ENCODE measurements around the gene ZNF442. TPM values are rescaled to one million over a fixed set of nuclear protein-coding genes. Genes with fewer than 3 reads are reported as not detected.
"Not testable (repeated sequence)": the region's sequence is repeated elsewhere in the genome, so short reads cannot be mapped to it uniquely, and the experiment has no call there.

The ZNF442 gene
- total RNA-seq, 2 donors from 2014 or later = 2.3 to 2.6 TPM

- no peaks in the 10 kb centered on the region for H3K9me3 ChIP-seq
- TF ChIP-seq POLR2AphosphoS5 (IDR thresholded peaks at IDR 0.05) = no peak
- no peak for TF ChIP-seq CTCF (IDR thresholded peaks at IDR 0.05)
- no peak for TF ChIP-seq POLR2A (IDR thresholded peaks at IDR 0.05)
- no peak for DNase-seq (ENCODE audit: low spot score)
- H3K27ac ChIP-seq = no peak overlapping the region
- WGBS = 71% methylated on average over 2 of the region's 2 CpGs
- no peaks in the 10 kb centered on the region for H3K36me3 ChIP-seq
- no peaks in the 10 kb centered on the region for H3K27me3 ChIP-seq (replicated peaks; ENCODE audit: insufficient read depth)
- H3K4me3 ChIP-seq = no peak overlapping the region
- intact Hi-C loops (cut with DNase I) = no loop called here
- H3K4me1 ChIP-seq (replicated peaks) = no peaks in the 10 kb centered on the region
Observed at GRCh38 chr19:12380444-12380737, 14.9 kb upstream of the ZNF442 start.

GRCh38 chr19:12379732-12380443, 14.4 kb upstream of the ZNF442 start:
- whole genome bisulfite sequencing = 90% methylated on average over 5 of the region's 5 CpGs
- DNase-seq (ENCODE audit: low spot score) = no peak
- H3K4me1 ChIP-seq (replicated peaks) = no peaks in the 10 kb centered on the region
- H3K27ac ChIP-seq = no peak overlapping the region
- TF ChIP-seq POLR2A (IDR thresholded peaks at IDR 0.05) (no peak), CTCF (IDR thresholded peaks at IDR 0.05) (no peak), POLR2AphosphoS5 (IDR thresholded peaks at IDR 0.05) (no peak)
- H3K9me3 ChIP-seq = no peaks in the 10 kb centered on the region
- no peaks in the 10 kb centered on the region for H3K36me3 ChIP-seq
- H3K27me3 ChIP-seq (replicated peaks; ENCODE audit: insufficient read depth) = no peaks in the 10 kb centered on the region
- no peak overlapping the region for H3K4me3 ChIP-seq
- intact Hi-C loops (cut with DNase I) = no loop called here

GRCh38 chr19:12374026-12374425, 8.5 kb upstream of the ZNF442 start:
- DNase-seq (ENCODE audit: low spot score) = no peak
- Histone ChIP-seq H3K27me3 (replicated peaks; ENCODE audit: insufficient read depth) (no peaks in the 10 kb centered on the region), H3K9me3 (no peaks in the 10 kb centered on the region), H3K4me3 (no peak overlapping the region), H3K4me1 (replicated peaks) (no peaks in the 10 kb centered on the region), H3K36me3 (no peaks in the 10 kb centered on the region), H3K27ac (no peak overlapping the region)
- WGBS = 97% methylated on average over 1 of the region's 1 CpG
- TF ChIP-seq POLR2A (IDR thresholded peaks at IDR 0.05) = no peak
- TF ChIP-seq CTCF (IDR thresholded peaks at IDR 0.05) = no peak
- TF ChIP-seq POLR2AphosphoS5 (IDR thresholded peaks at IDR 0.05) = no peak
- intact Hi-C loops (cut with DNase I) = no loop called here

GRCh38 chr19:12364391-12365235, 870 bp downstream of the ZNF442 start:
- Histone ChIP-seq H3K27ac (peak overlapping the region; percentile 91 to 93), H3K4me3 (peak overlapping the region; percentile 95 to 99), H3K36me3 (no peaks in the 10 kb centered on the region), H3K27me3 (replicated peaks; ENCODE audit: insufficient read depth) (no peaks in the 10 kb centered on the region), H3K4me1 (replicated peaks) (no peaks in the 10 kb centered on the region), H3K9me3 (no peaks in the 10 kb centered on the region)
- peak; percentile 6 for DNase-seq (ENCODE audit: low spot score)
- WGBS = 3% methylated on average over 28 of the region's 28 CpGs
- TF ChIP-seq POLR2A (IDR thresholded peaks at IDR 0.05) (no peak), CTCF (IDR thresholded peaks at IDR 0.05) (no peak), POLR2AphosphoS5 (IDR thresholded peaks at IDR 0.05) (no peak)
- intact Hi-C loops (cut with DNase I) = loop anchor here (2.0 to 10.0 kb wide), 2 partner anchors 70 to 200 kb away; partner anchors contain the start of genes ZNF136 and ZNF44

- 97% methylated on average over 29 of the region's 30 CpGs for WGBS
- not testable (repeated sequence) for H3K4me3 ChIP-seq
- intact Hi-C loops (cut with DNase I) = loop anchor here (10.0 kb wide), 1 partner anchor 197 kb away; the partner anchor contains the start of gene ZNF136
Observed at GRCh38 chr19:12362236-12362635, 3.2 kb downstream of the ZNF442 start.

More at GRCh38 chr19:12362236-12362635, 3.2 kb downstream of the ZNF442 start:
- H3K27me3 ChIP-seq (replicated peaks; ENCODE audit: insufficient read depth); H3K9me3 ChIP-seq; H3K4me1 ChIP-seq (replicated peaks); H3K27ac ChIP-seq; H3K36me3 ChIP-seq; DNase-seq (ENCODE audit: low spot score): not testable (repeated sequence)
